ENCODE measurements around the gene FGD6. TPM values are rescaled to one million over a fixed set of nuclear protein-coding genes. Genes with fewer than 3 reads are reported as not detected.
"Not testable (repeated sequence)": the region's sequence is repeated elsewhere in the genome, so short reads cannot be mapped to it uniquely, and the experiment has no call there.

FGD6 gene
- total and polyA plus RNA-seq, 9 donors, result 3.4 to 7.6 (median 4.0) TPM

DNA sequence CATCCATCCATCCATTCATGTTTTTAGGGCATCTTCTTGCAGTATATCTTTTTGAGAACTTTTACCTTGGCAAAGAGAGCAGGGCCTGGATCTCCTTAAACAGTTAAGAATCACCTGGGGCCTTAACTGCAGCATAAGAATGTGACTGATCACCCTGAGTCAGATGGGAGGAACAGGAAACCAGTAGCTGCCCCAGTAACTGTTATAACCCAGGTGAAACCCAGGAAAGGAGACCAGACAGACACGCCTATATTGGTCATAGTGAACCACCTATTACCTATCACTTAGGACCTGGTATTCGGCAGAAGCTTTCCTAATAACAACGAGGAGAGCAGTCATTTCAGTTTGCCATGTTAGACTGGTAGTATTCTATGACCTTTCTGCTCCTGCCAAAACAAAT, 100.5 kb downstream of the FGD6 start:
- no peaks in the 10 kb centered on the region for H3K36me3 ChIP-seq (ENCODE audit: control insufficient read depth, insufficient read depth, low read length)
- no peaks in the 10 kb centered on the region for H3K4me1 ChIP-seq (ENCODE audit: control insufficient read depth, insufficient read depth, low read length)
- no CpG with 5 or more reads among the region's 3 CpGs for WGBS (ENCODE audit: insufficient coverage)
- no peak overlapping the region for H3K27ac ChIP-seq (ENCODE audit: low read length)
- no peaks in the 10 kb centered on the region for H3K27me3 ChIP-seq (ENCODE audit: control insufficient read depth, insufficient read depth, low read length)
- H3K4me3 ChIP-seq (ENCODE audit: low read length), result no peak overlapping the region
- DNase-seq, result no peak
- no peaks in the 10 kb centered on the region for H3K9me3 ChIP-seq (replicated peaks; ENCODE audit: control insufficient read depth, low read depth, low read length)

- H3K4me1 ChIP-seq (ENCODE audit: control insufficient read depth, insufficient read depth, low read length), result no peaks in the 10 kb centered on the region
- DNase-seq, result no peak
- no peaks in the 10 kb centered on the region for H3K36me3 ChIP-seq (ENCODE audit: control insufficient read depth, insufficient read depth, low read length)
- no peaks in the 10 kb centered on the region for H3K9me3 ChIP-seq (replicated peaks; ENCODE audit: control insufficient read depth, low read depth, low read length)
- H3K27ac ChIP-seq (ENCODE audit: low read length), result no peak overlapping the region
- WGBS (ENCODE audit: insufficient coverage), result 73% methylated on average over 3 of the region's 4 CpGs
- H3K27me3 ChIP-seq (ENCODE audit: control insufficient read depth, insufficient read depth, low read length), result no peaks in the 10 kb centered on the region
- no peak overlapping the region for H3K4me3 ChIP-seq (ENCODE audit: low read length)
These were observed 100.9 kb downstream of the FGD6 start for GRCh38 chr12:95116341-95116740.

DNA sequence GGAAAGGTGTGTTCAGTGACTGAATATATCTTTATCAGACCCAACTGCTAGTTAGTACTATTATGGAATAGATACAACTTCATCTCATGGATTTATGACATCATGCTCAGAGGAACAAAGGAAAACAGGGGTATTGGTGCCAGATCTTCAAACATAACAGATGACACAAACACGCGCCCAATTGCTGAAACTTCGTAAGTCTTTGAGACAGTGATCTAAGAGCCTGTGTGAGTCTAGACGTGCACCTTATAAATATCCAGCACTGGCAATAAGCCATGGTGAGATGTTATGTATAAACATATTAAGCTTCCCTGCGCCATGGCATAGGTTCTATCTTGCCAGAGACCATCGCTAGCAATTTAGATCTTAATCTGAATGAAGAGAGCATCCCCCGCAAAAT, 101.6 kb downstream of the FGD6 start:
- H3K4me3 ChIP-seq (ENCODE audit: low read length), result no peak overlapping the region
- H3K27me3 ChIP-seq (ENCODE audit: control insufficient read depth, insufficient read depth, low read length), result no peaks in the 10 kb centered on the region
- H3K4me1 ChIP-seq (ENCODE audit: control insufficient read depth, insufficient read depth, low read length), result no peaks in the 10 kb centered on the region
- H3K9me3 ChIP-seq (replicated peaks; ENCODE audit: control insufficient read depth, low read depth, low read length), result no peaks in the 10 kb centered on the region
- no peak overlapping the region for H3K27ac ChIP-seq (ENCODE audit: low read length)
- DNase-seq, result no peak
- no CpG with 5 or more reads among the region's 7 CpGs for WGBS (ENCODE audit: insufficient coverage)
- no peaks in the 10 kb centered on the region for H3K36me3 ChIP-seq (ENCODE audit: control insufficient read depth, insufficient read depth, low read length)

GRCh38 chr12:95114766-95115405, 102.4 kb downstream of the FGD6 start:
- Histone ChIP-seq H3K9me3 (replicated peaks; ENCODE audit: control insufficient read depth, low read depth, low read length) (no peaks in the 10 kb centered on the region), H3K36me3 (ENCODE audit: control insufficient read depth, insufficient read depth, low read length) (no peaks in the 10 kb centered on the region), H3K4me3 (ENCODE audit: low read length) (no peak overlapping the region), H3K27ac (ENCODE audit: low read length) (no peak overlapping the region), H3K27me3 (ENCODE audit: control insufficient read depth, insufficient read depth, low read length) (no peaks in the 10 kb centered on the region), H3K4me1 (ENCODE audit: control insufficient read depth, insufficient read depth, low read length) (no peaks in the 10 kb centered on the region)
- no peak for DNase-seq
- WGBS (ENCODE audit: insufficient coverage), result 61% methylated on average over 3 of the region's 3 CpGs

DNA sequence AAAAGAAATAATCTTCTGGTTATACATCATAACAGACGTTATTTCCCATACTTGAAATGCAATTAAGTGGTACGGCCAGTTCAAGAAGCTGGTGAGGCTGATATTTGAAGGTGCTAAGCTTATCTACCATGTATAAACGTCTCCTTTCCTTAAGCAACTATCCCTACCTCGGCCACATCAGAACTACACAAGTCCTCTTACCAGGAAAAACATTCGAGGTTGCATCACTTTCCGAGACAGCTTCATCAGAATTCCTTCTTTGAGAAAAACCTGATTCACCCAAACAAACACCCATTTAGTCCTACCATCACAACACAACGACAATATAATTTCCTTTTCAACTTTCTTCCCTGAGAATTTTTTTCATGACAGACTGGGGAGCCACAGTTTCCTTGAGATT, 109.9 kb downstream of the FGD6 start:
- peaks cover 5% of the 10 kb centered on the region for H3K36me3 ChIP-seq (ENCODE audit: control insufficient read depth, insufficient read depth, low read length)
- H3K4me1 ChIP-seq (ENCODE audit: control insufficient read depth, insufficient read depth, low read length), result no peaks in the 10 kb centered on the region
- no peaks in the 10 kb centered on the region for H3K9me3 ChIP-seq (replicated peaks; ENCODE audit: control insufficient read depth, low read depth, low read length)
- H3K27me3 ChIP-seq (ENCODE audit: control insufficient read depth, insufficient read depth, low read length), result no peaks in the 10 kb centered on the region
- H3K4me3 ChIP-seq (ENCODE audit: low read length), result no peak overlapping the region
- WGBS (ENCODE audit: insufficient coverage), result 77% methylated on average over 5 of the region's 7 CpGs
- no peak for DNase-seq
- no peak overlapping the region for H3K27ac ChIP-seq (ENCODE audit: low read length)

- H3K4me3 ChIP-seq (ENCODE audit: low read length), result no peak overlapping the region
- H3K9me3 ChIP-seq (replicated peaks; ENCODE audit: control insufficient read depth, low read depth, low read length), result no peaks in the 10 kb centered on the region
- peaks cover 6% of the 10 kb centered on the region for H3K36me3 ChIP-seq (ENCODE audit: control insufficient read depth, insufficient read depth, low read length)
- no peak for DNase-seq
- no peaks in the 10 kb centered on the region for H3K4me1 ChIP-seq (ENCODE audit: control insufficient read depth, insufficient read depth, low read length)
- H3K27me3 ChIP-seq (ENCODE audit: control insufficient read depth, insufficient read depth, low read length), result no peaks in the 10 kb centered on the region
- no peak overlapping the region for H3K27ac ChIP-seq (ENCODE audit: low read length)
- WGBS (ENCODE audit: insufficient coverage), result 97% methylated on average over 6 of the region's 8 CpGs
These were observed 111.7 kb downstream of the FGD6 start for GRCh38 chr12:95105540-95105939.

DNA sequence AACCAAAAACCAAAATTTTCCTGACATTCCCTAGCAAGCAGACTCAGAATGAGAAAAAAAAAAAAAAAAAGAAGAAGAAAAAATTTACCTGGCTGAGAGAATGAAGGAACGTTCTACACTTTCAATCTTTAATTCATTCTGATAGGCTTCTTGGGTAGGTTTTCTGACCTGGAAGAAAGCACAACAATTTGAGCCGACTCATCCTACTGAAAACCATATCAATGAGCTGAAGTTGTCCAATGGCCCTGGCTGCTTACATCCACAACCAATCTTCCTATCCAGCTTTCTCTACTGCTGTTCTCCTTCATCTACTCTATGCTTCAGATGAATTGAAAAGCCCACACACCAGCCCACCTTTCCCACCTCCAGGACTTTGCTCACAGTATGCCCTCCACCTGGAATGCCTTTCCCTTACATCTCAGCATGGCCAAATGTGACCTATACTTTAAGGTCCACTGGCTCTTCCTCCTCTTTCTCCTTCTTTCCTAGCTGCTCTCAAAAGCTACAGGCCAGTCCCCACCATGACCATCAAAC, 112.3 kb downstream of the FGD6 start:
- WGBS (ENCODE audit: insufficient coverage), result 86% methylated on average over 1 of the region's 2 CpGs

DNA sequence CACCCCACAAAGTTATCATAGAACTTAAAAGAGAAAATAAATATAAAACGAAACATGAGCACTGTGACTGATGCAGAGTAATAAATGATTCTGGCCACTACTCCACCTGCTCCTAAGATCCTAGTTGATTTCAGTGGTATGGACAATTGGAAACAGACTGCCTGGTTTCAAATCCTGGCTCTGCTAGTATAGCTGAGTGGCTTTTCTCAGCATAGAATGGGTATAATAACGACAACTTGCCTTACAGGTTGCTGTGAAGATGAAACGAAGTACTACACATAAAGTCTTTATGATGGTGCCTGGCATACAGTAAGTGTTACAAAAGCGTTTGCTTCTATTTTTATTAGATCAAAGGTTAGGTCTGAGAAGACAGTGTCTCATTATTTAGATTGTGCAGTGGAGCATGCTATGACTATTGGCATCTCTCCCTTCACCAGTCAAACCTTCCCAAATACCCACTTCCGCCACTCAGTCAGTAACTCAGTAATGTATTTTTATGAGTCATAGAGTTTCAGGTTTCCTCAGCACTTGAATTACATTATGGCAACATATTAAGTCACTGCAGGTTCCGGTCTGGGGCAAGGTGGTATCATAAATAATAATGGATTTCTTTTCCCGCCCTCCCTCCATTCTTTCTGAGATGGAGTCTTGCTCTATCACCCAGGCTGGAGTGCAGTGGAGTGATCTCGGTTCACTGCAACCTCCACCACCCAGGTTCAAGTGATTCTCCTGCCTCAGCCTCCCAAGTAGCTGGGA, 114.2 kb downstream of the FGD6 start:
- no peak overlapping the region for H3K27ac ChIP-seq (ENCODE audit: low read length)
- no peak for DNase-seq

More for the DNA sequence above, 112.3 kb downstream of the FGD6 start:
- Histone ChIP-seq H3K36me3 (ENCODE audit: control insufficient read depth, insufficient read depth, low read length) (peaks cover 8% of the 10 kb centered on the region), H3K9me3 (replicated peaks; ENCODE audit: control insufficient read depth, low read depth, low read length) (no peaks in the 10 kb centered on the region), H3K4me3 (ENCODE audit: low read length) (no peak overlapping the region), H3K4me1 (ENCODE audit: control insufficient read depth, insufficient read depth, low read length) (no peaks in the 10 kb centered on the region), H3K27ac (ENCODE audit: low read length) (no peak overlapping the region), H3K27me3 (ENCODE audit: control insufficient read depth, insufficient read depth, low read length) (no peaks in the 10 kb centered on the region)
- no peak for DNase-seq

DNA sequence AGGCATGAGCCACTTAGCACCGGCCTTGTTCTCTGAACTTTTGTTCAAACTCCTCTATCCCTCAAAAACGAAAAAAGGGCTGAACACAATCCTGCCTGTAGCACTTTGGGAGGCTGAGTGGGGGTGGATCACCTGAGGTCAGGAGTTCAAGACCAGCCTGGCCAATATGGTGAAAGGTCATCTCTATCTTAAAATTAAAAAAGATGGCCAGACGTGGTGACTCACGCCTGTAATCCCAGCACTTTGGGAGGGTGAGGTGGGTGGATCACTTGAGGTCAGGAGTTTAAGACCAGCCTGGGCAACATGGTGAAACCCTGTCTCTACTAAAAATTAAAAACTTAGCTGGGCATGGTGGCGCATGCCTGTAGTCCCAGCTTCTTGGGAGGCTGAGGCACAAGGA, 115.3 kb downstream of the FGD6 start:
- not testable (repeated sequence) for H3K4me1 ChIP-seq (ENCODE audit: control insufficient read depth, insufficient read depth, low read length); DNase-seq; H3K36me3 ChIP-seq (ENCODE audit: control insufficient read depth, insufficient read depth, low read length); H3K27ac ChIP-seq (ENCODE audit: low read length); H3K4me3 ChIP-seq (ENCODE audit: low read length); H3K9me3 ChIP-seq (replicated peaks; ENCODE audit: control insufficient read depth, low read depth, low read length); H3K27me3 ChIP-seq (ENCODE audit: control insufficient read depth, insufficient read depth, low read length)
- WGBS (ENCODE audit: insufficient coverage), result 92% methylated on average over 2 of the region's 5 CpGs

More for the DNA sequence above, 114.2 kb downstream of the FGD6 start:
- H3K27me3 ChIP-seq (ENCODE audit: control insufficient read depth, insufficient read depth, low read length), result no peaks in the 10 kb centered on the region
- WGBS (ENCODE audit: insufficient coverage), result 60% methylated on average over 1 of the region's 8 CpGs
- no peaks in the 10 kb centered on the region for H3K9me3 ChIP-seq (replicated peaks; ENCODE audit: control insufficient read depth, low read depth, low read length)
- peaks cover 5% of the 10 kb centered on the region for H3K36me3 ChIP-seq (ENCODE audit: control insufficient read depth, insufficient read depth, low read length)
- no peak overlapping the region for H3K4me3 ChIP-seq (ENCODE audit: low read length)
- H3K4me1 ChIP-seq (ENCODE audit: control insufficient read depth, insufficient read depth, low read length), result no peaks in the 10 kb centered on the region

GRCh38 chr12:95100264-95101190, 116.7 kb downstream of the FGD6 start:
- no peak overlapping the region for H3K27ac ChIP-seq (ENCODE audit: low read length)
- H3K9me3 ChIP-seq (replicated peaks; ENCODE audit: control insufficient read depth, low read depth, low read length), result no peaks in the 10 kb centered on the region
- H3K4me3 ChIP-seq (ENCODE audit: low read length), result no peak overlapping the region
- H3K36me3 ChIP-seq (ENCODE audit: control insufficient read depth, insufficient read depth, low read length), result peaks cover 3% of the 10 kb centered on the region
- peaks cover 2% of the 10 kb centered on the region for H3K4me1 ChIP-seq (ENCODE audit: control insufficient read depth, insufficient read depth, low read length)
- no peak for DNase-seq
- WGBS (ENCODE audit: insufficient coverage), result 94% methylated on average over 8 of the region's 11 CpGs
- no peaks in the 10 kb centered on the region for H3K27me3 ChIP-seq (ENCODE audit: control insufficient read depth, insufficient read depth, low read length)
